ENCODE data around the gene EXOC3L4. TPM values are rescaled to one million over a fixed set of nuclear protein-coding genes. Genes with fewer than 3 reads are reported as not detected.

Gene EXOC3L4
- total and polyA plus RNA-seq, 2 of the 8 experiments (the other 6 are each of a cell fraction or from before 2014, with no cell fraction given) = 0.45 to 0.57 TPM

GRCh38 chr14:103132381-103133209, 38.1 kb downstream of the EXOC3L4 start:
- H2BK20ac ChIP-seq (ENCODE audit: low read length) = no peak overlapping the region
- no peaks in the 10 kb centered on the region for H3K79me2 ChIP-seq (ENCODE audit: control insufficient read depth in 1 of 2, insufficient read depth in 2 of 2, low read length in 2 of 2)
- no peak overlapping the region for H4K5ac ChIP-seq (ENCODE audit: insufficient read length, low read depth, low read length)
- H3K23ac ChIP-seq (ENCODE audit: insufficient read length) = no peak overlapping the region
- H3K4me2 ChIP-seq (ENCODE audit: insufficient read depth in 1 of 2, low read depth in 2 of 2, low read length in 2 of 2) = no peak overlapping the region
- no peak overlapping the region for H3K4ac ChIP-seq (replicated peaks; ENCODE audit: insufficient read length, low read depth, low read length)
- peak overlapping the region; percentile 55; the same call in 1 of the 2 replicates for H2BK5ac ChIP-seq (ENCODE audit: low read depth, low read length)
- ChIA-PET POLR2A (ENCODE audit: partially characterized antibody) (no interaction called here), CTCF (ENCODE audit: partially characterized antibody) (interaction anchor here (1.1 to 18.4 kb wide), 5 partner anchors 8 to 160 kb away, joined by 4 to 276 read pairs (median 15); partner anchors contain the start of gene TNFAIP2)
- H3K4me3 ChIP-seq (ENCODE audit: extremely low read depth in 1 of 4, insufficient read depth in 2 of 4, low read depth in 3 of 4, low read length in 4 of 4) = no peak overlapping the region
- H3K56ac ChIP-seq (replicated peaks; ENCODE audit: insufficient read length, low read depth, low read length) = no peak overlapping the region
- peaks cover 5% of the 10 kb centered on the region; the same call in 1 of the 2 replicates for H3K23me2 ChIP-seq (ENCODE audit: low read depth, low read length)
- peaks cover 0 to 11% of the 10 kb centered on the region in 2 experiments for H4K20me1 ChIP-seq (replicated peaks in 1 of 2; ENCODE audit: control insufficient read depth in 1 of 2, insufficient read depth in 2 of 2, low read length in 2 of 2)
- H3K79me1 ChIP-seq (ENCODE audit: low read depth, low read length) = no peaks in the 10 kb centered on the region
- H4K8ac ChIP-seq (ENCODE audit: extremely low read depth, insufficient read depth, low read length) = no peak overlapping the region; the same call in 1 of the 2 replicates
- H3K27me3 ChIP-seq (replicated peaks in 1 of 4; ENCODE audit: control insufficient read depth in 3 of 4, extremely low read depth in 1 of 4, insufficient read depth in 3 of 4, low read length in 3 of 4) = peaks cover 0 to 9% (median 6%) of the 10 kb centered on the region in 4 experiments; a peak in 6 of 7 replicates
- H3K9ac ChIP-seq (replicated peaks in 1 of 4; ENCODE audit: extremely low read depth in 1 of 4, low read depth in 3 of 4, low read length in 3 of 4) = no peak overlapping the region
- FAIRE-seq = peak; percentile 36
- DNase-seq (ENCODE audit: low read depth in 1 of 2, low spot score in 2 of 2) = no peak
- H3K36me3 ChIP-seq (ENCODE audit: control insufficient read depth in 2 of 4, insufficient read depth in 4 of 4, low read length in 3 of 4) = peaks cover 3 to 14% (median 7%) of the 10 kb centered on the region in 4 experiments; a peak in 6 of 8 replicates
- 0 out of 2 replicates have a peak overlapping the region, but pooled peaks have one; percentile 38 for H3K27ac ChIP-seq (ENCODE audit: low read depth, low read length)
- peaks cover 0 to 4% (median 1%) of the 10 kb centered on the region in 4 experiments; a peak in 4 of 7 replicates for H3K4me1 ChIP-seq (replicated peaks in 1 of 4; ENCODE audit: control insufficient read depth in 3 of 4, insufficient read depth in 4 of 4, low read length in 3 of 4)
- no peak overlapping the region for H4K91ac ChIP-seq (replicated peaks; ENCODE audit: insufficient read length, low read length)
- no peak overlapping the region for H2BK120ac ChIP-seq (replicated peaks; ENCODE audit: low read depth, low read length)
- H2AK5ac ChIP-seq (ENCODE audit: low read depth, low read length) = peak overlapping the region; percentile 54; the same call in 1 of the 2 replicates
- TF ChIP-seq SRF (IDR thresholded peaks at IDR 0.05; ENCODE audit: low read depth, low read length) (no peak), GTF2F1 (IDR thresholded peaks at IDR 0.05; ENCODE audit: borderline replicate concordance, low read depth, low read length) (no peak)
- WGBS, 2 experiments (ENCODE audit: extremely low coverage in 1 of 2, insufficient coverage in 1 of 2, insufficient read length in 1 of 2, insufficient replicate concordance in 2 of 2, low coverage in 1 of 2, low lambda C conversion rate in 2 of 2, missing lambda C conversion rate in 1 of 2) = 87% methylated on average over 37 of the region's 39 CpGs; no CpG with 5 or more reads in 1 of the 2 experiments
- H2BK12ac ChIP-seq (ENCODE audit: low read depth, low read length) = no peak overlapping the region
- no peak overlapping the region for H2BK15ac ChIP-seq (ENCODE audit: low read length)
- H3K14ac ChIP-seq (ENCODE audit: insufficient read length) = no peak overlapping the region
- H2AFZ ChIP-seq (ENCODE audit: low read length) = no peak overlapping the region
- no peak overlapping the region for H3K18ac ChIP-seq (ENCODE audit: extremely low read depth, low read length)
- H3K9me3 ChIP-seq (ENCODE audit: insufficient read depth in 2 of 2, low read depth in 1 of 2, low read length in 1 of 2) = no peaks in the 10 kb centered on the region

Measured in H1 (cell line).